ENCODE measurements around the gene IRAK1BP1.

DNA sequence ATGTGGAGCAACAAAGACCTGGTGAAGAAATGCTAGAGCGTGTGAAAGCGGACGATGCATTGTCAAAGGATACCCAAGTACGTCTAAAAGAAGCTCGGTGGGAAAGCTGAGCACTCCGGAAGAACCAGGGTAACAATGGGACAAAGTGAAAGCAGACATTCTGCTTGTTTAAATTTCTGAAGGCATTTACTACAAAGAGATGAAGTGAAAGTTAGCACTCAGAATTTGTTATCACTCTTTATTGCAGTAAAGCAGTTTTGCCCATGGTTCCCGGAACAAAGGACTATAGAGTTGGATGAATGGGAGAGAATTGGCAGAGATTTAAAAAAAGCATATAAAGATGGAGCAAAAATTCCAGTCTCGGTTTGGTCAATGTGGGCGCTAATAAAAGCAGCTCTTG lies 12.8 kb upstream of the IRAK1BP1 start:
- TF ChIP-seq, protein P1, sequence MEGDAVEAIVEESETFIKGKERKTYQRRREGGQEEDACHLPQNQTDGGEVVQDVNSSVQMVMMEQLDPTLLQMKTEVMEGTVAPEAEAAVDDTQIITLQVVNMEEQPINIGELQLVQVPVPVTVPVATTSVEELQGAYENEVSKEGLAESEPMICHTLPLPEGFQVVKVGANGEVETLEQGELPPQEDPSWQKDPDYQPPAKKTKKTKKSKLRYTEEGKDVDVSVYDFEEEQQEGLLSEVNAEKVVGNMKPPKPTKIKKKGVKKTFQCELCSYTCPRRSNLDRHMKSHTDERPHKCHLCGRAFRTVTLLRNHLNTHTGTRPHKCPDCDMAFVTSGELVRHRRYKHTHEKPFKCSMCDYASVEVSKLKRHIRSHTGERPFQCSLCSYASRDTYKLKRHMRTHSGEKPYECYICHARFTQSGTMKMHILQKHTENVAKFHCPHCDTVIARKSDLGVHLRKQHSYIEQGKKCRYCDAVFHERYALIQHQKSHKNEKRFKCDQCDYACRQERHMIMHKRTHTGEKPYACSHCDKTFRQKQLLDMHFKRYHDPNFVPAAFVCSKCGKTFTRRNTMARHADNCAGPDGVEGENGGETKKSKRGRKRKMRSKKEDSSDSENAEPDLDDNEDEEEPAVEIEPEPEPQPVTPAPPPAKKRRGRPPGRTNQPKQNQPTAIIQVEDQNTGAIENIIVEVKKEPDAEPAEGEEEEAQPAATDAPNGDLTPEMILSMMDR (IDR thresholded peaks at IDR 0.05) = no peak
- TF ChIP-seq POLR2AphosphoS5 (IDR thresholded peaks at IDR 0.05) (no peak), POLR2A (IDR thresholded peaks at IDR 0.05) (no peak), EP300 (IDR thresholded peaks at IDR 0.05; ENCODE audit: low read depth) (no peak)

All from transverse colon (tissue), 4 donors.